Tibial artery (tissue), 4 donors: Measurements from ENCODE around the gene IGF2BP1.
A peak's percentile ranks its signal among the peaks of the same experiment; 100 is the strongest.

Experiments used
- DNase-seq, 2 donors: peaks; one replicate each; pipeline ENCODE4 v3.0.0-alpha.2; 2019
- H3K27ac ChIP-seq, 2 donors: fragments of 200-600 bp; sonication (generic) in 1 of 2; 1 replicate in 1 of 2; 2 replicates in 1 of 2; pipeline ENCODE4 v1.5.1; 2018 to 2019; ENCODE audit warnings: mild to moderate bottlenecking in 1 of 2
- H3K27me3 ChIP-seq, 2 donors: fragments of 200-600 bp; sonication (generic) in 1 of 2; one replicate each; pipeline versions ENCODE4 v1.5.1 to v1.6.0; 2016 to 2019
- H3K36me3 ChIP-seq, 3 donors: fragments of 200-600 bp; sonication (generic) in 2 of 3; one replicate each; pipeline ENCODE4 v1.5.1; 2016 to 2019; ENCODE audit warnings: mild to moderate bottlenecking in 2 of 3
- H3K4me1 ChIP-seq, 4 donors: fragments of 200-600 bp; sonication (generic) in 2 of 4; 1 replicate in 3 of 4; 2 replicates in 1 of 4; pipeline ENCODE4 v1.5.1; 2016 to 2019
- H3K4me3 ChIP-seq, 2 donors: fragments of 200-600 bp; sonication (generic) in 1 of 2; 1 replicate in 1 of 2; 2 replicates in 1 of 2; pipeline ENCODE4 v1.5.1; 2018 to 2019; ENCODE audit warnings: mild to moderate bottlenecking in 2 of 2
- H3K9me3 ChIP-seq, 3 donors: fragments of 200-600 bp; sonication (generic) in 1 of 3; one replicate each; pipeline ENCODE4 v1.5.1; 2016 to 2019
- CTCF ChIP-seq, 2 experiments: fragments of 200-600 bp in 1 of 2; fragments of 450-650 bp in 1 of 2; IDR thresholded peaks; one replicate each; pipeline ENCODE4 v1.5.1; 2017 to 2019; ENCODE audit warnings: antibody characterized with exemption in 2 of 2, mild to moderate bottlenecking in 1 of 2, moderate library complexity in 1 of 2
- intact Hi-C: fragments of 100-400 bp; cut with DNase I; formaldehyde crosslinking; loops from one replicate; pipeline ENCODE4 v1.15.0; 2023; ENCODE audit warnings: low total_unique reads

Gene IGF2BP1

GRCh38 chr17:48981927-48982539, 15.2 kb upstream of the IGF2BP1 start:
- H3K27ac ChIP-seq, result no peak overlapping the region
- H3K4me1 ChIP-seq, result no peaks in the 10 kb centered on the region
- DNase-seq, result no peak
- no peak overlapping the region for H3K4me3 ChIP-seq
- H3K9me3 ChIP-seq, result peaks cover 0 to 12% (median 8%) of the 10 kb centered on the region in 3 donors
- no peaks in the 10 kb centered on the region for H3K36me3 ChIP-seq
- H3K27me3 ChIP-seq, result peaks cover 0 to 35% of the 10 kb centered on the region in 2 donors
- TF ChIP-seq CTCF (IDR thresholded peaks at IDR 0.05), result no peak
- intact Hi-C loops, result no loop called here

- TF ChIP-seq CTCF (IDR thresholded peaks at IDR 0.05), result no peak
- Histone ChIP-seq H3K36me3 (no peaks in the 10 kb centered on the region), H3K27ac (no peak overlapping the region), H3K27me3 (peaks cover 0 to 54% of the 10 kb centered on the region in 2 donors), H3K9me3 (peaks cover 0 to 11% (median 8%) of the 10 kb centered on the region in 3 donors), H3K4me3 (no peak overlapping the region), H3K4me1 (no peaks in the 10 kb centered on the region)
- intact Hi-C loops, result no loop called here
- DNase-seq, result peak in 1 of 2 donors; percentile 3
These were observed 11.5 kb upstream of the IGF2BP1 start for GRCh38 chr17:48985436-48986245.

- intact Hi-C loops, result no loop called here
- peaks cover 0 to 73% of the 10 kb centered on the region in 2 donors for H3K27me3 ChIP-seq
- no peak overlapping the region for H3K27ac ChIP-seq
- DNase-seq, result no peak
- TF ChIP-seq CTCF (IDR thresholded peaks at IDR 0.05), result no peak
- no peaks in the 10 kb centered on the region for H3K36me3 ChIP-seq
- H3K4me3 ChIP-seq, result no peak overlapping the region
- no peaks in the 10 kb centered on the region for H3K4me1 ChIP-seq
- no peaks in the 10 kb centered on the region for H3K9me3 ChIP-seq
These were observed 8.1 kb upstream of the IGF2BP1 start for GRCh38 chr17:48989100-48989499.

- no peak for TF ChIP-seq CTCF (IDR thresholded peaks at IDR 0.05)
- Histone ChIP-seq H3K27ac (no peak overlapping the region), H3K27me3 (peaks cover 0 to 78% of the 10 kb centered on the region in 2 donors), H3K4me3 (no peak overlapping the region), H3K4me1 (peaks cover 0 to 6% (median 5%) of the 10 kb centered on the region in 4 donors), H3K36me3 (no peaks in the 10 kb centered on the region), H3K9me3 (no peaks in the 10 kb centered on the region)
- intact Hi-C loops, result no loop called here
- DNase-seq, result no peak
These were observed 6.3 kb upstream of the IGF2BP1 start for GRCh38 chr17:48990882-48991357.

GRCh38 chr17:48992444-48992843, 4.7 kb upstream of the IGF2BP1 start:
- DNase-seq, result no peak
- intact Hi-C loops, result no loop called here
- Histone ChIP-seq H3K27me3 (peaks cover 0 to 91% of the 10 kb centered on the region in 2 donors), H3K9me3 (no peaks in the 10 kb centered on the region), H3K36me3 (no peaks in the 10 kb centered on the region), H3K27ac (no peak overlapping the region), H3K4me1 (peaks cover 0 to 21% (median 15%) of the 10 kb centered on the region in 4 donors), H3K4me3 (no peak overlapping the region)
- no peak for TF ChIP-seq CTCF (IDR thresholded peaks at IDR 0.05)
